Tibial artery (tissue), 4 donors: ENCODE data around the gene CASKIN2.
"Not testable (repeated sequence)": the region's sequence is repeated elsewhere in the genome, so short reads cannot be mapped to it uniquely, and the experiment has no call there.

Experiments used
- DNase-seq, 2 donors: peaks; one replicate each; pipeline ENCODE4 v3.0.0-alpha.2; 2019
- H3K27ac ChIP-seq, 2 donors: fragments of 200-600 bp; sonication (generic) in 1 of 2; 1 replicate in 1 of 2; 2 replicates in 1 of 2; pipeline ENCODE4 v1.5.1; 2018 to 2019; ENCODE audit warnings: mild to moderate bottlenecking in 1 of 2
- H3K27me3 ChIP-seq, 2 donors: fragments of 200-600 bp; sonication (generic) in 1 of 2; one replicate each; pipeline versions ENCODE4 v1.5.1 to v1.6.0; 2016 to 2019
- H3K36me3 ChIP-seq, 3 donors: fragments of 200-600 bp; sonication (generic) in 2 of 3; one replicate each; pipeline ENCODE4 v1.5.1; 2016 to 2019; ENCODE audit warnings: mild to moderate bottlenecking in 2 of 3
- H3K4me1 ChIP-seq, 4 donors: fragments of 200-600 bp; sonication (generic) in 2 of 4; 1 replicate in 3 of 4; 2 replicates in 1 of 4; pipeline ENCODE4 v1.5.1; 2016 to 2019
- H3K4me3 ChIP-seq, 2 donors: fragments of 200-600 bp; sonication (generic) in 1 of 2; 1 replicate in 1 of 2; 2 replicates in 1 of 2; pipeline ENCODE4 v1.5.1; 2018 to 2019; ENCODE audit warnings: mild to moderate bottlenecking in 2 of 2
- H3K9me3 ChIP-seq, 3 donors: fragments of 200-600 bp; sonication (generic) in 1 of 3; one replicate each; pipeline ENCODE4 v1.5.1; 2016 to 2019
- intact Hi-C: fragments of 100-400 bp; cut with DNase I; formaldehyde crosslinking; loops from one replicate; pipeline ENCODE4 v1.15.0; 2023; ENCODE audit warnings: low total_unique reads
- TF ChIP-seq, protein P1 (sequence below), 2 experiments: fragments of 200-600 bp in 1 of 2; fragments of 450-650 bp in 1 of 2; IDR thresholded peaks; one replicate each; pipeline ENCODE4 v1.5.1; 2017 to 2019; ENCODE audit warnings: antibody characterized with exemption in 2 of 2, mild to moderate bottlenecking in 1 of 2, moderate library complexity in 1 of 2

The CASKIN2 gene

GRCh38 chr17:75523647-75524046 is 8.3 kb upstream of the CASKIN2 start:
- H3K9me3 ChIP-seq: no peaks in the 10 kb centered on the region
- peaks cover 0 to 34% (median 18%) of the 10 kb centered on the region in 3 donors for H3K36me3 ChIP-seq
- H3K4me1 ChIP-seq: peaks cover 0 to 21% (median 19%) of the 10 kb centered on the region in 4 donors
- TF ChIP-seq, protein P1, sequence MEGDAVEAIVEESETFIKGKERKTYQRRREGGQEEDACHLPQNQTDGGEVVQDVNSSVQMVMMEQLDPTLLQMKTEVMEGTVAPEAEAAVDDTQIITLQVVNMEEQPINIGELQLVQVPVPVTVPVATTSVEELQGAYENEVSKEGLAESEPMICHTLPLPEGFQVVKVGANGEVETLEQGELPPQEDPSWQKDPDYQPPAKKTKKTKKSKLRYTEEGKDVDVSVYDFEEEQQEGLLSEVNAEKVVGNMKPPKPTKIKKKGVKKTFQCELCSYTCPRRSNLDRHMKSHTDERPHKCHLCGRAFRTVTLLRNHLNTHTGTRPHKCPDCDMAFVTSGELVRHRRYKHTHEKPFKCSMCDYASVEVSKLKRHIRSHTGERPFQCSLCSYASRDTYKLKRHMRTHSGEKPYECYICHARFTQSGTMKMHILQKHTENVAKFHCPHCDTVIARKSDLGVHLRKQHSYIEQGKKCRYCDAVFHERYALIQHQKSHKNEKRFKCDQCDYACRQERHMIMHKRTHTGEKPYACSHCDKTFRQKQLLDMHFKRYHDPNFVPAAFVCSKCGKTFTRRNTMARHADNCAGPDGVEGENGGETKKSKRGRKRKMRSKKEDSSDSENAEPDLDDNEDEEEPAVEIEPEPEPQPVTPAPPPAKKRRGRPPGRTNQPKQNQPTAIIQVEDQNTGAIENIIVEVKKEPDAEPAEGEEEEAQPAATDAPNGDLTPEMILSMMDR (IDR thresholded peaks at IDR 0.05): no peak
- DNase-seq: no peak
- no peaks in the 10 kb centered on the region for H3K27me3 ChIP-seq
- intact Hi-C loops: loop anchor here (5.0 kb wide), 1 partner anchor 64 kb away; the partner anchor contains the start of gene MYO15B
- no peak overlapping the region for H3K27ac ChIP-seq
- H3K4me3 ChIP-seq: no peak overlapping the region

GRCh38 chr17:75521951-75522727 is 6.8 kb upstream of the CASKIN2 start:
- intact Hi-C loops: loop anchor here (5.0 kb wide), 1 partner anchor 65 kb away; the partner anchor contains the start of gene MYO15B
- no peaks in the 10 kb centered on the region for H3K9me3 ChIP-seq
- no peak overlapping the region for H3K4me3 ChIP-seq
- no peak for DNase-seq
- no peak overlapping the region for H3K27ac ChIP-seq
- peaks cover 0 to 33% (median 28%) of the 10 kb centered on the region in 4 donors for H3K4me1 ChIP-seq
- H3K36me3 ChIP-seq: peaks cover 0 to 35% (median 18%) of the 10 kb centered on the region in 3 donors
- H3K27me3 ChIP-seq: no peaks in the 10 kb centered on the region
- TF ChIP-seq, protein P1 (IDR thresholded peaks at IDR 0.05): no peak

DNA sequence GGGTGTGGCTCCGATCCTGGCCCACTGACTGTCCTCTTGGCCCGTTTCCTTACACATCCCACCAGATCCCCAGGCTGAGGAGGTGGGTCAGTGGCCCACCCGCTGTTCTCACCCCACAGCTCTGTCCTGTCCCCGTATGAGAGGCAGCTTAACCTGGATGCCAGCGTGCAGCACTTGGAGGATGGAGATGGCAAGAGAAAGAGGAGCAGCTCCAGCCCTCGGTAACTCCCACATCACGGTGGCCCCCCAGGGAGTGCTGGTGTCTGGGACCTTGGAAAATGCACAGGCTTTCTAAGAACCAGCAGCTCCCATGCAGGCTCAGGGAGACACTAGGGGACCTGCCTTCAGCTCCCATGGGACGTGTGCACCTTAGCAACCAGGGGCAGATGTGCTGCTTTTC is 6.0 kb upstream of the CASKIN2 start:
- intact Hi-C loops: loop anchor here (5.0 kb wide), 1 partner anchor 66 kb away; the partner anchor contains the start of gene MYO15B
- H3K9me3 ChIP-seq: no peaks in the 10 kb centered on the region
- DNase-seq: no peak
- H3K27me3 ChIP-seq: no peaks in the 10 kb centered on the region
- no peak overlapping the region for H3K4me3 ChIP-seq
- H3K4me1 ChIP-seq: peaks cover 0 to 31% (median 28%) of the 10 kb centered on the region in 4 donors
- H3K36me3 ChIP-seq: peaks cover 0 to 35% (median 18%) of the 10 kb centered on the region in 3 donors
- TF ChIP-seq, protein P1 (IDR thresholded peaks at IDR 0.05): no peak
- H3K27ac ChIP-seq: no peak overlapping the region

- intact Hi-C loops: loop anchor here (5.0 kb wide), 1 partner anchor 67 kb away; the partner anchor contains the start of gene MYO15B
Observed at GRCh38 chr17:75520413-75520812, 5.1 kb upstream of the CASKIN2 start.

DNA sequence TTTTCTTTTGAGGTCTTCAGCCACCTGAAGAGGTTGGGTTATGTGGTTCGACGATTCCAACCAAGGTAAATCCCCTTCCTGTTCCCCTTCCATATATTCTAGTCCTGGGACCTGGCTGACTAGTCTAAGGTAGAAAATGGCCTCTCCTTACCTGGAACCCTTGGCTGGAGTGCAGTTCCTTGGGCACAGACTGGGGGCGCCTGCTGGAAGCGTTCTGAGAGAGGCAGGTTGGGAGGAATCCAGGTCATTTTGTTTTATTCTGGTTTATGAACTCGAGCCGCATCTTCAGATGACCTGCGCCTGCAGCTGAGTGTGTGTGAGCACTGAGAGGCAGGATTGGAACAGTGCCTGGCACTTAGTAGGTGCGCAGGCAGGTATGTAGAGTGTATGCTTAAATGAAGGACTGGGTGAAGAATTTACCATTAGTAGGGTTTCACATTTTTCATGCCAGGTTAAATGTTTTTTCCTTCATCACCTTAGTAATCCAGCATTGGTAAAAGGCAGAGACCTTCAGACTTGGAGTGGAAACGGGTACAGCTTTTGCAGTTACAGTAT is 3.7 kb upstream of the CASKIN2 start:
- DNase-seq: no peak
- H3K27ac ChIP-seq: no peak overlapping the region
- H3K27me3 ChIP-seq: no peaks in the 10 kb centered on the region
- intact Hi-C loops: loop anchor here (5.0 to 10.0 kb wide), 2 partner anchors 197 to 1216 kb away; partner anchors contain the start of genes MFSD11 and SRSF2
- H3K4me3 ChIP-seq: no peak overlapping the region
- peaks cover 0 to 22% (median 21%) of the 10 kb centered on the region in 4 donors for H3K4me1 ChIP-seq
- TF ChIP-seq, protein P1 (IDR thresholded peaks at IDR 0.05): no peak
- no peaks in the 10 kb centered on the region for H3K9me3 ChIP-seq
- H3K36me3 ChIP-seq: peaks cover 0 to 35% (median 18%) of the 10 kb centered on the region in 3 donors

More at GRCh38 chr17:75520413-75520812, 5.1 kb upstream of the CASKIN2 start:
- H3K4me3 ChIP-seq, H3K27ac ChIP-seq, H3K9me3 ChIP-seq, H3K27me3 ChIP-seq, DNase-seq: not testable (repeated sequence)
- Histone ChIP-seq H3K36me3 (peaks cover 0 to 35% (median 18%) of the 10 kb centered on the region in 3 donors), H3K4me1 (peaks cover 0 to 24% (median 23%) of the 10 kb centered on the region in 4 donors)
